PC-3 (cell line): ENCODE measurements around the gene MYO1A.

Source experiments
- EZH2 ChIP-seq: fragments of 300-600 bp; sonication (generic); IDR thresholded peaks from one replicate; pipeline ENCODE4 v1.6.1; 2017; ENCODE audit warnings: antibody characterized with exemption, mild to moderate bottlenecking, low read length; ENCODE audit not compliant: unreplicated experiment
- EZH2phosphoT487 ChIP-seq: fragments of 300-600 bp; sonication (generic); IDR thresholded peaks from 2 replicates; pipeline ENCODE4 v1.6.1; 2018; ENCODE audit warnings: mild to moderate bottlenecking, antibody characterized with exemption, low read length, borderline replicate concordance
- TF ChIP-seq, protein P1 (sequence below): fragments of 300-600 bp; sonication (generic); conservative IDR thresholded peaks from 2 replicates; pipeline ENCODE4 v1.5.1; 2017; ENCODE audit warnings: antibody characterized with exemption, low read depth, mild to moderate bottlenecking, low read length

DNA sequence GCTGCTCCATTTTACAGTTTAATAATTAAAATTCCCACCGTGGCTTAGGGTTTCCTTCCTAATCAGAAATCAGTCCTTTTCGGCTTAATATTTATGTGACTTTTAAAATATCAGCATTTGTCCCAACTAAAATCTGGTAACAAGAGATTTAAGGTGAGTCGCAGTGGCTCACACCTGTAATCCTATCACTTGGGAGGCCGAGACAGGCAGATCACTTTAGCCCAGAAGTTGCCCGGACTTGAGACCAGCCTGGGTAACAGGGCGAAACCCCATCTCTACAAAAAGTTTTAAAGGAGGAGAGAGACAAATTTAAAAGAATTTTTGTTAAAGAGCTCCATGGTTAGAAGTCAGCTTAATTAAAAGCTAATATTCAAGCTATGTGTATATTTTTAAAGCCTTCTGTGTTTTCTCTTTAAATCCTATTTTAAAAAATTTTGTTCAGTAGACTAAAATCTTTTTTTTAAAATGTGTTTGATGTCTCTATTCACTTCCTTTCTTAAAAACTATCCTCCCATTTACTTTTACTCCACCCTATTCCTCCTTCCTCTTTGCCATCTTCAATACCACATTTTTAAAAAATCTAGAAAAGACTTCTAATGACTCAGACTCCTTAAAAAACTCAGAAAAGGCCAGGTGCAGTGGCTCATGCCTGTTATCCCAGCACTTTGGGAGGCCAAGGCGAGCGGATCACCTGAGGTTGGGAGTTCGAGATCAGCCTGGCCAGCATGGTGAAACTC is 29.8 kb downstream of the MYO1A start:
- TF ChIP-seq, protein P1, sequence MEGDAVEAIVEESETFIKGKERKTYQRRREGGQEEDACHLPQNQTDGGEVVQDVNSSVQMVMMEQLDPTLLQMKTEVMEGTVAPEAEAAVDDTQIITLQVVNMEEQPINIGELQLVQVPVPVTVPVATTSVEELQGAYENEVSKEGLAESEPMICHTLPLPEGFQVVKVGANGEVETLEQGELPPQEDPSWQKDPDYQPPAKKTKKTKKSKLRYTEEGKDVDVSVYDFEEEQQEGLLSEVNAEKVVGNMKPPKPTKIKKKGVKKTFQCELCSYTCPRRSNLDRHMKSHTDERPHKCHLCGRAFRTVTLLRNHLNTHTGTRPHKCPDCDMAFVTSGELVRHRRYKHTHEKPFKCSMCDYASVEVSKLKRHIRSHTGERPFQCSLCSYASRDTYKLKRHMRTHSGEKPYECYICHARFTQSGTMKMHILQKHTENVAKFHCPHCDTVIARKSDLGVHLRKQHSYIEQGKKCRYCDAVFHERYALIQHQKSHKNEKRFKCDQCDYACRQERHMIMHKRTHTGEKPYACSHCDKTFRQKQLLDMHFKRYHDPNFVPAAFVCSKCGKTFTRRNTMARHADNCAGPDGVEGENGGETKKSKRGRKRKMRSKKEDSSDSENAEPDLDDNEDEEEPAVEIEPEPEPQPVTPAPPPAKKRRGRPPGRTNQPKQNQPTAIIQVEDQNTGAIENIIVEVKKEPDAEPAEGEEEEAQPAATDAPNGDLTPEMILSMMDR, result no peak
- no peak for TF ChIP-seq EZH2
- TF ChIP-seq EZH2phosphoT487, result no peak
